BJ (cell line): Measurements from ENCODE around the gene HBA1. TPM values are rescaled to one million over a fixed set of nuclear protein-coding genes. Genes with fewer than 3 reads are reported as not detected.

Experiments used
- CTCF ChIA-PET: fragments of 350-600 bp; formaldehyde crosslinking; extraction: SDS; loops from one replicate; lab custom pipeline; 2021; ENCODE audit warnings: antibody characterized with exemption, inconsistent platforms; lab: Yijun Ruan, JAX
- POLR2A ChIA-PET: fragments of 300-600 bp; sonication (Branson Sonifier 250); formaldehyde crosslinking; extraction: SDS; loops from one replicate; lab custom pipeline; 2021; ENCODE audit warnings: antibody characterized with exemption; lab: Charles Lee
- DNase-seq: peaks from one replicate; pipeline ENCODE4 v3.0.0-alpha.2; 2011; ENCODE audit warnings: low read depth
- H3K27me3 ChIP-seq: 2 replicates; pipeline ENCODE4 v1.6.0; 2011; ENCODE audit warnings: low read length; ENCODE audit not compliant: control insufficient read depth, insufficient read depth
- H3K36me3 ChIP-seq: 2 replicates; pipeline ENCODE4 v1.5.1; 2011; ENCODE audit warnings: low read length; ENCODE audit not compliant: control insufficient read depth, insufficient read depth
- H3K4me3 ChIP-seq: 2 replicates; pipeline ENCODE4 v1.5.1; 2011; ENCODE audit warnings: low read depth, mild to moderate bottlenecking, control low read depth, low read length
- polyA plus RNA-seq: library from polyadenylated mRNA; depleted of rRNA; stranded (reverse); fragments of >200 nt; gene quantifications from 2 replicates; pipeline ENCODE4 v1.2.3, GENCODE V29; 2011
- TF ChIP-seq, protein P1 (sequence below): IDR thresholded peaks from 2 replicates; pipeline ENCODE4 v1.5.1; 2011; ENCODE audit warnings: low read depth, mild to moderate bottlenecking, control low read depth, inconsistent platforms, low read length, moderate library complexity; ENCODE audit not compliant: insufficient read depth

HBA1 gene
- polyA plus RNA-seq, 1 experiment = not detected

DNA sequence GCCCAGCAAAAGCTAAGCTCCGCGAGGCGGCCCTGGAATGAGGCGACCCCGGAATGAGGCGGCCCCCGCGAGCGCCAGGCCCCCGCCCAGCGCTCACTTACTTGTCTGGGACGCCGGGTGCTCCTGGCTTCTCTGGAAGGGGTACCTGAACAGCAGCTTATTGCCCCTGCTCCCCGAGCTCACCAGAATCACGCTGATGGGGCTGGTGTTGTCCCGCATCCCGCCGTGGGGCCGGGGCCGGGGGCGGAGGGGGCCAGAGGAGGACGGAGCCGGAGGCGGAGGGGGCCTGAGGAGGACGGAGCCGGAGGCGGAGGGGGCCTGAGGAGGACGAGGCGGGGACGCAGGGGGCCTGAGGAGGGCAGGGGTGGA lies 38.4 kb upstream of the HBA1 start:
- ChIA-PET CTCF (interaction anchor here (0.9 kb wide), 1 partner anchor 26 kb away, joined by 3 read pairs; no protein-coding TSS in a partner anchor), POLR2A (no interaction called here)
- DNase-seq = no peak
- no peaks in the 10 kb centered on the region for H3K27me3 ChIP-seq
- H3K4me3 ChIP-seq = peak overlapping the region; percentile 85
- TF ChIP-seq, protein P1, sequence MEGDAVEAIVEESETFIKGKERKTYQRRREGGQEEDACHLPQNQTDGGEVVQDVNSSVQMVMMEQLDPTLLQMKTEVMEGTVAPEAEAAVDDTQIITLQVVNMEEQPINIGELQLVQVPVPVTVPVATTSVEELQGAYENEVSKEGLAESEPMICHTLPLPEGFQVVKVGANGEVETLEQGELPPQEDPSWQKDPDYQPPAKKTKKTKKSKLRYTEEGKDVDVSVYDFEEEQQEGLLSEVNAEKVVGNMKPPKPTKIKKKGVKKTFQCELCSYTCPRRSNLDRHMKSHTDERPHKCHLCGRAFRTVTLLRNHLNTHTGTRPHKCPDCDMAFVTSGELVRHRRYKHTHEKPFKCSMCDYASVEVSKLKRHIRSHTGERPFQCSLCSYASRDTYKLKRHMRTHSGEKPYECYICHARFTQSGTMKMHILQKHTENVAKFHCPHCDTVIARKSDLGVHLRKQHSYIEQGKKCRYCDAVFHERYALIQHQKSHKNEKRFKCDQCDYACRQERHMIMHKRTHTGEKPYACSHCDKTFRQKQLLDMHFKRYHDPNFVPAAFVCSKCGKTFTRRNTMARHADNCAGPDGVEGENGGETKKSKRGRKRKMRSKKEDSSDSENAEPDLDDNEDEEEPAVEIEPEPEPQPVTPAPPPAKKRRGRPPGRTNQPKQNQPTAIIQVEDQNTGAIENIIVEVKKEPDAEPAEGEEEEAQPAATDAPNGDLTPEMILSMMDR = no peak
- H3K36me3 ChIP-seq = no peaks in the 10 kb centered on the region

DNA sequence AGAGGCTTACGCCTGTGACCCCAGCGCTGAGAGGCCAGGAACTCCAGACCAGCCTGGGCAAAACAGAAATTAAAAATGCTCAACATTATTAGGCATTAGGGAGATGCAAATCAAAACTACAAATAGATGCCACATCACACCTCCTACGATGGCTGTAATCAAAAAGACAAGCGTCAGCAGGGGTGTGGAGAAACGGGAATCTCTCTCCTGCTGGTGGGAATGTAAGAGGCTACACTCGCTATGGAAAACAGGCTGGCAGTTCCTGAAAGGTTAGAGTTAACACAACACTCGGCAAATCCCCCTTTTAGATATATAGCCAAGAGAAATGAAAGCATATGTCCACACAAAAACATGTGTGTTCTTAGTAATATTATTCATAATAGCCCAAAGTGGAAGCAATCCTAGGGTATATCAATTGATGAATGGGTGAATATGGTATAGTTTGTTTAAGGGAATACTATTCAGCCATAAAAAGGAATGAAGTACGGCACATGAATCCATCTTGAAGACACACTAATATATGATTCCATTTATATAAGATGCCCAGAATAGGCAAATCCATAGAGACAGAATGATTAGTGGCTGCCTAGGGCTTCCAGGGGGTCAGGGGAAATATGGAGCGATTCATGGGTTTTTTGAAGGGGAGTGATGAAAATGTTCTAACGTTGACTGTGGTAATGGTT lies 36.2 kb upstream of the HBA1 start:
- no peaks in the 10 kb centered on the region for H3K36me3 ChIP-seq
- POLR2A ChIA-PET = no interaction called here
- CTCF ChIA-PET = interaction anchor here (1.4 kb wide), 1 partner anchor 23 kb away, joined by 3 read pairs; no protein-coding TSS in a partner anchor
- no peak for DNase-seq
- TF ChIP-seq, protein P1 = no peak
- no peaks in the 10 kb centered on the region for H3K27me3 ChIP-seq
- no peak overlapping the region for H3K4me3 ChIP-seq

DNA sequence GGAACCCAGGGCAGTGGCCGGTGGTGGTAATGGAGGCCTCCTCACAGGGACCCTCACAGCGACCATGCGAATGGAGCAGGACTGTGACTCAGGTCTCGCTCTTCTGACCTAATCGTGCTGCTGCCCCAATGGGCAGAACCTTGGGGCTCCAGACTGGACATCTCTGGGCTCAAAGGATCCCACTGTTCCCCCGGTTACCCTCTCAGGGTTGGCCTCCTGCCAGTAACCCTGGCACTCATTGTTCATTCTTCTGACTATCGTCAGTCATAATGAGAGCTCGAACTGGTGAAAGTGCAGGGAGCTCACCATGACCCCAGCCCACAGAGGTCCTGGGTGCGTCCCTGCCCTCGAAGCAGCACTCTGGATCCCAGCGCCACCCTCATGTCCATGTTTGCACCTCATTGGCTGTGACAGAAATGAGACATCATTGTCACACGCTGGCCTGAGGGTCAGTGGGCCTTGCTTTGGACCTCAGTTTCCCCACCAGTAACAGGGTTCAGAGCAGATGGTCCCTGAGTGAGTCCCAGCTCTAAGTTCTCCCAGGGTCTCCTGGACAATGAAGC lies 34.0 kb upstream of the HBA1 start:
- TF ChIP-seq, protein P1 = no peak
- ChIA-PET POLR2A (no interaction called here), CTCF (interaction anchor here (1.3 kb wide), 1 partner anchor 35 kb away, joined by 4 read pairs; no protein-coding TSS in a partner anchor)
- Histone ChIP-seq H3K4me3 (no peak overlapping the region), H3K27me3 (no peaks in the 10 kb centered on the region), H3K36me3 (no peaks in the 10 kb centered on the region)
- no peak for DNase-seq

DNA sequence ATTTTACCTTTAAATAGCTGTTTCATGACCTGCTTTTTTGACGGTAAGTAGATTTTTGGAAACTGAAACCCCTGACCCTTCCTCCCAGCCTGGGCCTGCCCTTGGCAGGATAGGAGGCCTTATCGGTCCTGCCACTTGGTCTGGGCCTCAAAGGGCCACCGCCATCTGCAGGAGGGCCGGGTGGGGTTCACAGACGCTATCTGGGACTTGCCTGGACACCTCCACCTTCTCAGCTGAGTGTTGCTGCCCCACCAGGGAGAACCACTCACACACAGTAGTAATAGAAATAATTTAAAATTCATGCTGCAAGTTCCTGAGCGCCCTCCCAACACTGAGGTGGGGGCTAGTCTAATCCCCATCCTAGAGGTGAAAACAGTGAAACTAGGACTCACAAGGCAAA lies 33.4 kb upstream of the HBA1 start:
- H3K27me3 ChIP-seq = no peaks in the 10 kb centered on the region
- no peaks in the 10 kb centered on the region for H3K36me3 ChIP-seq
- ChIA-PET POLR2A (no interaction called here), CTCF (interaction anchor here (1.3 kb wide), 1 partner anchor 36 kb away, joined by 4 read pairs; no protein-coding TSS in a partner anchor)
- DNase-seq = no peak
- TF ChIP-seq, protein P1 = no peak
- no peak overlapping the region for H3K4me3 ChIP-seq

DNA sequence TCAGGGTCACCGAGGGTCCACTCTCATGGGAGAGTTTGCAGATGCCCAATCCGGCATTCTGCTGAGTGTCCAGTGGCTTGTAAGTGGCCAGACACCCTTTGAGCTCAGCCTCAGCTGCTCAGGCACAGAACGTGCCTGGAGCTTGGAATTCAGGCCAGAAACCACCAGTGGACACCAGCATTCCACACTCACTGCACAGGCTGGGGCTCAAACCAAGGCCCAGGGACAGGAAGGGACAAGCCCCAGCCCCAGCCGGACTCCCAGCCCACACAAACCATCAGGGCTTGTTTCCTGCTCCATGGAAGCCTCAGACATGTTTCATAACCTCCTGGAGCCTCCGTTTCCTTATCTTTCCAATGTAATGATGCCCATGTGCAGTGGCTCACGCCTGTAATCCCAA lies 33.0 kb upstream of the HBA1 start:
- Histone ChIP-seq H3K36me3 (no peaks in the 10 kb centered on the region), H3K27me3 (no peaks in the 10 kb centered on the region), H3K4me3 (no peak overlapping the region)
- TF ChIP-seq, protein P1 = no peak
- ChIA-PET POLR2A (no interaction called here), CTCF (interaction anchor here (1.0 to 1.3 kb wide), 2 partner anchors 36 to 37 kb away, joined by 4 read pairs; partner anchors contain the start of gene HBQ1)
- no peak for DNase-seq
